ENCODE results near the gene GABRB1.

The GABRB1 gene

DNA sequence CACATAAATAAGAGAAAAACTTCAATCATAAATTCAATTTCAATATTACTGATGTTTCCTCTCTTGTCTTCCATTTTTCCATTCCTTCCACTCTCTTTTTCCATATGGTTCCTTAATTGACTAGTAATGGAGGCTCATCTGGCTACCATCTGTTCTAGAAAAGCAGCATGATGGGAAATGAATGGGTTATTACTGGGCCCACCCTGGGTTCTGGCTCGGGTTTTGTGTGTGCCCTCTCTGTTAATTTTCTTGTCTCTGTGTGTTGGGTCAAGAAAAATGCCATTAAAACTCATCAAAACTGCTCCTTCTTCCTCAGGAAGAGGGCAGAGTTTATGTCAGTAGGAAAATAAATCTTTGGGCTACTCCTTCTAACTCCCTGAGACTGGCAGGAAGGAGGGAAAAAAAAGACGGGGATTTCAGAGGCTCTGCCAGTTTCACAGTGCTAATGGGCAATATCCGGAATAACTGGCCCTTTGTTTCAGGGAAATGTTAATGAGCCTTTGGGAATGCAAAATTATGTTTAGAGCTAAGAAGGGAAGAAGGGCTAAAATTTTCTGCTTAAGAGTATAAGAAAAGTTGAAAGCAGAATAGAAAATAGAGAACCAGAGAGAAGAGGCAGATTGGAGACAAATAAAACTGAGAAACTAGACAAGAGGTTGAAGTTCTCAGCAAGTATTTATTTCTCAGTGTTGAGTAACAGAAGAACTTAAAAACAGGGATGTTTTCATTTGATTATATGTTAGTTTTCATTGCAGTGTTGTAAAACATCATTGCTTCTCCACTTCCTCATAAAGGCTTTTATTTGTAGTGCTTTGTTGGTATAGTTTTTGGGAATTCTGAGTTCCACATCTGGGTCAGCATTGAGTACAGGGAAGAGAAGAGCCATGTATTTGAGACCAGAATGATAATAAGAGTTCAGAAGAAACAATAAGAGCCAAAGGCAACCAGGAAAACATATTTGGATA is 19.7 kb downstream of the GABRB1 start:
- DNase-seq = no peak

DNA sequence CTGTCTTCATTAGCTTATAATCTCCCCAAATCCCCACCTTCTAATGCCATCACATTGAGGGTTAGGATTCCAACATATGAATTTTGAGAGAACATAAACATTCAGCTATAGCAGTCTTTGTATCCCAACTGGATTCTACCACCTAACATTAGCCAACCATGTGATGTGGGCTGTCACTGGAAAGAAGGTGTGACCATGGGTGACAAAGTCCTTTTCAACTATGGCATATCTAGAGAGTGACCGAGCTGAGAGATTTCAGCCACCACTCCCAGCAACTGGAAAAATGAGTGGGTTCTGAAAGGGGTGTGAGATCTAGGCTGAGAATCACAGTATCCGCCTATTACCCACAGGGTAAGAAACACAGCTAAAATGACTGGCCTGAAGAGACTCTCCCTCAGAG is 22.1 kb downstream of the GABRB1 start:
- DNase-seq = no peak

DNA sequence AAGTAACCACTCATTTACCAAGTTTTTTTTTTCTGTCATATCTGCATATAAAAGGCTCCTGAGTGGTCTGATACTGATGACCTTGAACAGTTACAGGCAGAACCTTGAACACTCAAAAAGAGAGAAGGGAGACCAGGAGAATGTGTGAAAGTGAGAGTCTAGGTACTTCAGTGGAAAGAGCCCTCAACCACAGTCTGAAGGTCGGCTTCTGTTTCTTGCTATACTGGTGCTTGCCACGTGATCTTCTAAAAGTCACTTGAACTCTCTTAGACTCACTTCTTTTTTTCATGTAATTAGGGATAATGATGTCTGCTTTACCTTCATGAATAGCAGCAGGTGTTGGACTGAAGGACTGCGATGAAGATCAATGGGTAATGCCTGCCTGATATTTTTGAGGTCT is 22.8 kb downstream of the GABRB1 start:
- DNase-seq = no peak

DNA sequence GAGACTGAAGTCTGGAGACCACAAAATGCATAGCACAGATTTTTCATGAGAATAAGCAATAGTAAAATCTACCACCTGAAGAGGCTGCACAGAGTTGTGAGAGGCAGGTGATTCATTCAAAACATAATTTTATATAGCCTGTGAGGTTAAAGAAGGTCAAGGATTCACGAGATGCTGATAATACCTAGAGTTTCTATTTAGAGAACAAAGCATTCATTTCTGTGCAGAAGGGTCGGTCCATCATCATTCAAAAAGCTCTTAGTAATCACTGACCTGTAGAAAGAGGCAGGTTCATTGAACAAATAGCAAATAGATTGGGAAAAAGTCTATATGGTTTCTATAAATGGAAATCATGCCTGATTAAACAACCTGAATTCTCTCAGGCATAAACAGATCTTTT is 26.6 kb downstream of the GABRB1 start:
- DNase-seq = no peak

DNA sequence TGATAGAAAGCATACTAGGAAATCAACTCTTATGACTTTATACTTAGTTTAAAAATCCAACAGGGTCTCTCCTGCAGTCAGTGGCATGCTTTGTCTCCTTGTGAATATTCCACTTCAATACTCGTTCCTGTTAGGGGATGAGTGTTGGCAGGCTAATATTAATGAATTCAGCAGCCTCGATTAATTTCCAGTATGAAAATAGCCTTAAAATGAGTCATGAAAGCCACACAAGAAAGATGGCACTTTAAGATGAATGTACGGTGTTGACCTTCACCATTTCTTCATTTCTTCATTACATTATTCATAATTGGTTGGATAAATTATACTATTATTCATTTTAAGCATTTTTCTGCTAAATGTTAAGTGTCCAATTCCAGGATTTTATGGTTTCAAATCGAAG is 29.2 kb downstream of the GABRB1 start:
- no peak for DNase-seq

DNA sequence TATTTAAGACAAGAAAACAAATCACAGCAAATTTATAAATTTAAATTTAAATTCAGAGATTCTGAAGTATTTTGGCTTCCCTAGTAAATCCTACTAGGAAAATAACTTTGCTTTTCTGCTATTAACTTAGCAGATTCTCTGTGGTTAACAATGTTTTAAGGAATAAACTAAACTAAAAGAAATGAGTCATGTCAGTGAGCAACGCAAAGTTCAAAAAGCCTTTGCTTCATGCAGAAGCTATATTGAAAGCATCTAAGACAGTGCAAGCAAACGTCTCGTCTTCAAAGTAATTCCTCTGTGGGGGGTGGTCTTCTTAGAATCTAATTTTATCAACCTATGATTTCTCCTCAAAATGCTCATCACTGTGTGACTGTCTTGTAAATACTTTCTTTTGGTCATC is 30.1 kb downstream of the GABRB1 start:
- no peak for DNase-seq

DNA sequence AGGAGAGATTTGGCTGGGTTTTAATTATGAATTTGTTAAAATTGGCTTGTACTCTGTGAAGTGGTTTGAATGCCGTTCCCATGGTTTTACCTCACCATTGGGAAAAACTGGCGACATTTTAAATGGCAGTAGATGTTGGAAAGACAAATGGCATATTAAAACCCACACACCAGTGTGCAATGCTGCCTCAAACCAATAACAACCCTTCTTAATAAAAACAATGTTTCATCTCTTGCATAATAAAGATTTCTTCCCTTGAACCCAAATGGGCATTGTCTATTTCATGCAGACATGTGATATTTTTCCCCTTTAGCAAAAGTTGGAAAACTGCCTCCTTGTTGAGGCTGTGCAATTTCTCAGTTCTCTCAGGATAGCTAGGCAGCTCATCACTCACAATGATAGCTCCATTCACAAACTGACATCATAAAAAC is 33.7 kb downstream of the GABRB1 start:
- DNase-seq = no peak

DNA sequence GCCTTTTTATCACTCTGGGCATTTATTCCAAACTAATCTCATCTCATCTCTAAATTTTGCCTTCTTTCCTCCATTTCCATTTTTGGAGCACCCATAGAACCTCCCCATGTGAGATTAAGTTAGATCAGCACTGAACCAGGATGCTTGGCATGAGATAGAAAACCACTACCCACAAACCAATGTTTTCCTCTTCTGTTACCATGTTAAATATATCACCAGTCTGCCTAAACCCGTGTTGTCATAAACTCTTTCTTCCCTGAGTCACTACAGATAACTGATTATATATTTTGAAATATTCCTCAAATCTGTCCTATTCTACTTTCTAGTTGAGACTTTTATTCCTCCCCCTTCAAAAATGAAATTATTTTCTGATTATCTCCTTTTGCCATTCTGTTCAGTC is 37.6 kb downstream of the GABRB1 start:
- no peak for DNase-seq

DNA sequence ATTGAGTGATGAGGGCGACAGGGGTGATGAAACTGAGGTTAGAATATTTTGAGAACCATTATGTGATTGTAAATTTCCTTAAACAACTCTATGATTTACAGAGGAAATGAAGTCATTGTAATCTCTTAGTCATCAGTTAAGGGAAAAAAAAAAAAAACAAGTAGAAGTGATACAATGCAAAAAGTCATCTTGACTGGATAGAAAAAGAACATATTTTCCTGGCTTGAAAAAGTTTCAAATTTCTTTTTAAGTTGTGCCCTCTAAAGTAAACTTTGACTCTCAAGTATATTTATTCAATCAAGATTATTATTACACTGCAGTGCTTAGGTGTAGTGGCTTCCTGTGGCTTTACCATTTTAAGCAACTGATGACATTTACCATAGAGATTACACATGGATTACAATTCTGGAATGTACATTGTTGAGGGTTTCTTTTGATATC is 40.6 kb downstream of the GABRB1 start:
- DNase-seq = no peak

DNA sequence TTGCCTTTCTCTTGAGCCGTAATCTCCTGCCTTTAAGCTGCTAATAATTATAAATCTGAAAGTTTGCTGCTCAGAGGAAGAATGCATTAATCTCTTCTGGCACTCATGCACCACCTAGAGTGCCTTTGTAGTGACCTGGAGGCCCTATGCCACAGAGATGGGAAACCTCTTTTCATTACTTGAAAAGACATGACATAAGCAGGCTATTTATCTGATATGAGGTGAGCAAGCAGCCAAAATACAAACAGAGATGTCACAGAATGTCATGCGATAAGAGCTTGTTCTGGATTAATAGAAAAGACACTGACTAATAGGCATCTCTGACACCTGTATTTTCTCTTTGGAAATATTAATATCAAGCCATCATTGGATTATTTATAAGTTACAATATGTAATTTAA is 42.3 kb downstream of the GABRB1 start:
- no peak for DNase-seq

DNA sequence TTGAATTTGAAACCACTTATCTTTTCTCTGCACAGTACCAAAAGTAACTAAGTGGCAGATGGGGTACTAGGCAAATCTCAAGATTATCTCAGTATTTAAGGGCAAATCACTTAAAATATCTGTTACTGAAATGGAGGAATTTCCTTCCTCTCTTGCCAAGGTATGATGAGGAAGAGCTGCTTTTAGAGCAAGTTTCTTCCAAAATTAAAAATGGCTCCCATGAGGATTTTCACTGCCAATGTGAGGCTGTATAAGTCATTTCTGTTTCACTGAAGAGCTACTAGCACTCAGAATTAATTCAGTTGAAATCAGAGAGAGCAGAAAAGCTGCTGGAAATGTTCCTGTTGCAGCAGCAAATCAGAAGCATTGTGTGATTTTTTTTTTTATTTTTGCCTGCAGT is 43.4 kb downstream of the GABRB1 start:
- DNase-seq = no peak

DNA sequence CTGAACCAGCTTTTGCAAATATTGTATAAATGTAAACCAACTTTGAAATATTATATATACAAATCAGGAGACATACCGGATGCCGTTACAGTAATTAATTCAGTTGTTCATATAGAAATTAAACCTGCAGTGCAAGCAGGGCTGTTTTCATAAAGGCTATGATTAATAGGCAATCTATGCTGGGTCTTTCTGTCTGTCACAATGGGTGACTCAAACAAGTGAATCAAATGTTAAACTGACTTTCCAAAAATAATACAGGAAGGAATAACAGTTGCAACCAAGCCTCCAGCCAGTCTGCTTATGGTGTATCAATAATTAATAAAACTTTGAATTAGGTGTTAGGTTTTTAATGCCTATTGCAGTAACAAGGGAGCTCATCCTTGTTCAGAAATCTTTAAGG is 43.9 kb downstream of the GABRB1 start:
- DNase-seq = no peak

DNA sequence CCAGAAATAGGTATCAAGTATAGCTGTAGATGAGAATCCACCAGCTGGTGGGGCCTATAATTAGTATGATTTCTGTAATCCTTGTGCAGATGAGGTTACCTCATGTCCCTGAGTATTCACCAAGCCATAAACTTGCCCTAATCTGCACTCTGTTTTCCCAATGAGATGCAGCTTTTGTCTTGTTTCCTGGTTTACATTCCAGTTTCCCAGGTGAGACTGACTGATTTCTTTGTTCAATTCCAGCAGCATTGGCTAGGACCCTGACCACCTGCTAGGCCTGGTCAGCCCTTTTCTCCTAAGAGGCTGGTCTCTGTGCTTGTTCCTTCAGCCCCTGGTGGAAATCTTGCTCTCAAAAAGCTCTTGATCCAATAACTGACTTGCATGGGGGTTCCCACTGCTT is 44.6 kb downstream of the GABRB1 start:
- no peak for DNase-seq

DNA sequence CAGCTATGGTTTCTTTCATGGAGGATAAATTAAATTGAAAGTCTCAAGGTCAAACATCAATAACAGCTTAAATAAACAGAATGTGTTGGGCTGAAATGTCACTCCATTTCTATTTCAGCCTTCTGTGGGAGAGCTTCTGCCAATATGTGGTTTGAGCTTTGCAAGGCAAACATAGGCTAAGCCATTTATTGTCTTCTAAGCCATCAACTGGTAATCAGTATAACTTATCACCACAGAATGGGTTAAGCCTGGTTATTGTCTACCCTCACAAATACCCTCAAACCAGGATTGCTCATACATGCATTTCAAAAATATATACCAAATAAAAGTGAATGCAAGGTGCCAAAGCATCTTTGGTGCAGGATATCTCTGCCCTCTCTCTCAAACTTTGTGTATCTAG is 52.7 kb downstream of the GABRB1 start:
- DNase-seq = no peak

DNA sequence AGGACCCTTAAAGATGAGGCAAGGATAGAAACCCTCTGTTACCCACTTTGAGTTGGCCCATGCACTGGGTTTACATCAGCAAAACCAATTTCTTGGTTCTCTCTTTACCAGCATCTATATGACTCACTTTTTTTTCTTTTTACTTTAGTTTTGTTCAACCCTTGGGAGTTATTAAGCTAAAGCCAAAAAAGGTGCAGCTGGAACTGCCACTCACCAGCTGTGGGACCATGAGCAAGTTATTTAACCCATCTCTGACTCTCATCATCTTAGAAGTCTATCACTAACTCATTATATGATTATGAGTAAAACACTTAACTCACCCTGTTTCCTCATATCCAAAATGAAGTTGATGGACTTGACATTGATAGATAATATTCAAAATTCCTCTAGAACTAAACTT is 53.4 kb downstream of the GABRB1 start:
- no peak for DNase-seq

DNA sequence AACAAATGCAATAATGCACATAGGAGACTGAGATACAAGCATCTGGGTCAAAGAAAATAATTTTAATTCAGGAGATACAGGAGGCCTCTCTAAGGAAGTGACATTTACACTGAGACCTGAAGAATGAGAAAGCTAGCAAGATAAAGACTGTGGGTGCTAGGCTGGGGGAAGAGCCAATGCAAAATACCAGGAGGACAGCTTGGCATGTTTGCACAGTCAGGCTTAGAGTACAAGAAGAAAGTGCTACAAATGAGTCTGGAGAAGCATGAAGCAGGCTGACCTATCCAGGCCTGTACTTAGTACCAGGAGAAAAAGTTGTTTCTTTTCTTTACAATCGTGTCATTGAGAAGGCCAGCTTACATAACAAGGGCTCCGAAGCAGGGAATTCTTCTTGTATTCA is 56.9 kb downstream of the GABRB1 start:
- DNase-seq = no peak

DNA sequence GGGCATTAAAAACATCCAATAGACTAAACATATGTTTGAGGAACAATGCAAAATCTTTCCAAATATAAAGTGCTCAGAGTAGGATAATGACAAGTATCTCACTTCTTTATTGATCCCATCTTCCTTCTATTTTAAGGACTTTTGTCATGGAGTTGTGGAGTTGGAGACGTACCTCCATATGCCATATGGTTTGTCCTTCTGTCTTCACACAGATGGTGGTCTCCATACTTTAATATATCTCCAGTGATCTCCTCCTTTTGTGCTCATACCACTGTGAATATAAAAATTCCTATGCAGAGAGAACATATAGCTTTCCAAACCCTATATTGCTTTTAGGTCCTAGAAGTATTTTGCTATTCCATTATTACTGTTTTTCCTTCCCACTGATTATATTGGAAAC is 64.5 kb downstream of the GABRB1 start:
- DNase-seq = no peak

DNA sequence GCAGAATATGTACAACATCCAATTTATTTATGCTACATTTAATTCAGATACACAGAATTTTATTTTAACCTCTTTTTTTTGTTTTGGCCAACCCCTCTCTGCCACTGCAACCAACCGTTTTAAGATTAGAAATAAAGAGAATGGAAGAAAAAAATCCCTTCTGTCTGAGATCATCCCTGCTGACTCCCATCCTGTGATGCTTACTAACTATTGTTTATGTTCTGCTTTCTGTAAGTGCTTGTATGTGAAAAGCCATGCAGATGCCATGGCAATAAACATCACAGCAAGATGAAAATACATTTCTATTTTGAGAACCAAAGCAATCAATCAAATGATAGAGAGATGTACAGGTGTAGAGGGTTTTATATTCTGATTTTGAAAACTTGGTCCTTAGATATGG is 70.1 kb downstream of the GABRB1 start:
- DNase-seq = no peak

DNA sequence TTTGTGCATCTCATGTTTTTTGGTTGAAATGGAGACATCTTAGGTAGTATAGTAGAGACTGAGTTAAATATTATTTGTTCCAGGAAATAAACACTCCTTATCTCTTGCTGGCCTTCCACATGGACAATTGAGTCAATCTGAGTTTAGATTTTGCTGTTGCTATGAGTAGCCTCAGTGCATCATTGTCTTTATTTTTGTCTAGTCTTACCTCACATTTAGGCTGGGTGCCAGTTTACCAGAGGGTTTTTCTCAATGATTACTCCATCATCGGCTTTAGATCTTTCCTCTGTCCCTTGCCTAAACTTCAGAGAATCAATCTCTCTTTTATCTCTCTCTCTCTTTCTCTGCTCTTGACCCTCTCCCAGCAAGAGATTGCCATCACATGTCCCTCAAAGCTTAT is 73.6 kb downstream of the GABRB1 start:
- DNase-seq = no peak

DNA sequence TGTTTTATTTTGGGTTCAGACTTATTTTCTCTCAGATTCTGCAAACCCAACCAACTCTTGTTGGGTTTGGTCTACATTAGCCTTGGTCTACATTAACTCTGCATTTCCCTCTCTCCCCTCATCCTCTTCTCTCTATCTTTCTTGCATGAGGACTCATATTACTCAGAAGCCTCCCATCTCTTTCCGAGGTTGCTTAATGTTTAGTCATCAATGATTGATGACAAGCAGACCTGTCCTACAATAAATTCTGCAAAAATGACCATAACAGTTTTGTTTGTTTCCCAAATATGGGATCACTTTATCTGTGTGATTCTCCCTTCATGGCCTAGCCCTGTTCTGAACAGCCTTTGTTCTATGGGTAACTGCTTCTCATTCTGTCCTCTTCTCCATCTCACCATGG is 75.2 kb downstream of the GABRB1 start:
- no peak for DNase-seq

DNA sequence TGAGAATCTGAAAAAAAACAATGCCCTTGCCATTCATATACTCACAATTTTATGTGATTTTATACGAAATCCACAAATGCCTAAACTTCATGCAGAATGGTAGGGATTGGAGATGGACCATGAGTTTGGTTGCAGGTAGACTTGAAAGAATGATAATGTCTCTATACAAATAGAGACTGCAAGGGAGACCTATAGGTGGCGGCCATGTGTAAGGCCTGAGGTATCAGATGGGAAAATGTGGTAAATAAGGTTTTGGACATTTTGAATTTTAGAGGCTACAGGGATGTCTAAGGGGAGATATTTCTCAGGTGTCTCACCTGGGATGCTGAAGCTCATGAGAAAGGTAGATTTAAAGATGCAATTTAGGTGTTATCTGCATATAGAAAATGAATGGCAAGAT is 78.0 kb downstream of the GABRB1 start:
- no peak for DNase-seq

DNA sequence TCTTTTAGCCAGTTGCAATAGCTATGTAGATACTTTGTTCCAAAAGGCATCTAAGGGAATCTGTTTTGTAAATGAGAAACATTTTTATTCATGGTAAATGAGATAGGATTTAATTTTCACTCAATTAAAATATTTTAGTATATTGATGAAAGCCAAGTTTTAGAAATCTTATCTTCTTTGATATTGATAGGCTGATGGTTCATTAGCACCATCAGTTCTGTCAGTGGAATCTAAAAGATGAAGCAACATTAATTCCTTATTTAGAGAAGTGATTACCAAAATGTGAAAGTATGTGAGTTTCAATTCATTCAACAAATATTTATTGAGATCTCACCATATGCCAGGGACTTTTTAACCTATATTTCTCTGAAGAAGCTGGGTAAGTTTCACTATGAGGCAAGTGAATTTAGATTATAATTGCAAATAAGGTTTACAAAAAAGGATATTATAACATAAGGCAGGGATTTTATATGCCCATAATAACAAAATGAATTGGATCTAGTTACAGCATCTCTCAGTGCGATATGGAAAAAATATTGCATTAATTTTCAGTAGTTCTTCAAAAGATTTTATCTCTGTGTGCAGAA is 79.3 kb downstream of the GABRB1 start:
- DNase-seq = no peak

DNA sequence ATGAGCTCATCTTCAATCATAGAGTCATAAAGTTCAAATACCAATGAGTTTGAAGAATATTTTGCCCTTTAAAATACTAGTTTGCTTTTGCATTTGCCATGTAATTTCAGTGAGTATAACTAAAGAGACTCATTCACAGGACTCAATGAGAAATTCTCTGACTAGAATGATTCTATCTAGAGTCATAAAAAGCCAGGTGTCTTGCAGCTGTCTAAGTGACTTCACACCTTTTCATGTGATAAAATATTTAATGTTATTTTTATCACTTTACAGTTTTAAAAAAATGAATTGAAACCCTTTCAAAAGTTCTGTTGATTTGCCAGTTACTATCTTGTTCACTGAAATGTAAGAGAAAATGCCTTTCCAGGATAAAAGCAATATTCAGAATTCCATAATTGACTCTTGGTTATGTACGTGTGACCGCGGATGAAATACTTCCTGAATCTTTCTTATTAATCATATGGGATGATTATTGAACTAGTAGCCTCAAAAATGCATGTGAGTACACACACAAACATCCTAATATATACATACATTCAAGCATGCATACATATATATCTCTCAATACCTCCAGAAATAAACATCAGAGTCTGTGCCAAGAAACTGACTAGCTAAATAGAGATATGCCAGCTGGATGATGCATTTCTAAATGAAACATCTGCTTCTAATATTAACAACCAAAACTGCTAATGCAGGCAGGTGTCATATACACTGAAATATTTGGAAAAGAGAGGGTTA is 87.0 kb downstream of the GABRB1 start:
- DNase-seq = no peak

DNA sequence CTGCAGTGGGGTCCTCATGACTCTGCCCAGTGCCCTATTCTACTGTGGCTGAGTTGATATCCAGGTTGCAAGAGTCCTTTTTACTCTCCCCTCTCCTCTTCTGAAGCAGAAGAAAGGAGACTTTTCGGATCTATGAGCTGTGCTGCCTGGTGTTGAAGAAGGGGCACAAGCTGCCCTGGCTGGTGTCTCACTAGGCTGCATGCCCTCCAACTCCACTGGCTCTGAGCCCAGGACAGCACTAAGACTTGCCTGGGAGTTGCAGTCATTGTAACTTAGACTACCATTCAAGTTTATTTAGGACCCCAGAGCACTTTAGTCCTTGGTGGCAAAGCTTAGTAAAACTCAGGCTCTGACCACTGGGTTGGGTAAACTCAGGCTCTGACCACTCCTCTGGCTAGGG is 89.4 kb downstream of the GABRB1 start:
- no peak for DNase-seq

Measured in NCI-H526 treated with DMSO at 0.1 percent for 48 hours (cell line).